Tibial nerve (tissue), 4 donors: ENCODE measurements around the gene ZBTB5. TPM values are rescaled to one million over a fixed set of nuclear protein-coding genes. Genes with fewer than 3 reads are reported as not detected.

ENCODE experiments used
- DNase-seq, 2 donors: peaks; one replicate each; pipeline ENCODE4 v3.0.0-alpha.2; 2019; ENCODE audit warnings: low spot score in 2 of 2
- H3K27ac ChIP-seq, 4 donors: fragments of 200-600 bp; sonication (generic) in 3 of 4; one replicate each; pipeline ENCODE4 v1.5.1; 2017 to 2019; ENCODE audit warnings: mild to moderate bottlenecking in 1 of 4
- H3K27me3 ChIP-seq, 2 donors: fragments of 200-600 bp; sonication (generic) in 1 of 2; one replicate each; pipeline versions ENCODE4 v1.5.1 to v1.6.0; 2017 to 2019
- H3K36me3 ChIP-seq, 3 donors: fragments of 200-600 bp; sonication (generic); one replicate each; pipeline ENCODE4 v1.5.1; 2018 to 2019
- H3K4me1 ChIP-seq, 4 donors: fragments of 200-600 bp; sonication (generic) in 3 of 4; one replicate each; pipeline ENCODE4 v1.5.1; 2017 to 2019
- H3K4me3 ChIP-seq, 4 donors: fragments of 200-600 bp; sonication (generic) in 3 of 4; one replicate each; pipeline ENCODE4 v1.5.1; 2017 to 2019; ENCODE audit warnings: mild to moderate bottlenecking in 1 of 4, moderate library complexity in 1 of 4
- H3K9me3 ChIP-seq, 4 donors: fragments of 200-600 bp; sonication (generic) in 3 of 4; one replicate each; pipeline ENCODE4 v1.5.1; 2017 to 2019
- EP300 ChIP-seq, 2 donors: sonication (generic); formaldehyde crosslinking; IDR thresholded peaks; one replicate each; pipeline ENCODE4 v1.6.1; 2017; ENCODE audit warnings: antibody characterized with exemption in 2 of 2, mild to moderate bottlenecking in 1 of 2
- POLR2A ChIP-seq, 2 donors: fragments of 450-650 bp; IDR thresholded peaks; one replicate each; pipeline ENCODE4 v1.6.1; 2017; ENCODE audit warnings: antibody characterized with exemption in 2 of 2, mild to moderate bottlenecking in 2 of 2, moderate library complexity in 2 of 2
- WGBS, 2 donors: methylation state at CpG; one replicate each; pipeline ENCODE4 v1.1.5; 2018; 5-methylcytosine and 5-hydroxymethylcytosine counted together
- total RNA-seq, 4 donors: library from RNA; depleted of rRNA; stranded (reverse); fragments of >200 nt; gene quantifications; one replicate each; pipeline ENCODE4 v1.1.0, GENCODE V29; 2016
- TF ChIP-seq, protein P1 (sequence below), 5 experiments: fragments of 200-600 bp in 3 of 5; fragments of 450-650 bp in 2 of 5; sonication (generic) in 3 of 5; IDR thresholded peaks; one replicate each; pipeline ENCODE4 v1.5.1; 2016 to 2019; ENCODE audit warnings: antibody characterized with exemption in 5 of 5, mild to moderate bottlenecking in 3 of 5, moderate library complexity in 2 of 5

ZBTB5 gene
- total RNA-seq, 4 donors from 2014 or later: 9.6 to 15.1 (median 13.5) TPM

GRCh38 chr9:37395663-37396062 is 69.6 kb downstream of the ZBTB5 start:
- Histone ChIP-seq H3K4me1 (no peaks in the 10 kb centered on the region), H3K36me3 (no peaks in the 10 kb centered on the region), H3K27me3 (no peaks in the 10 kb centered on the region), H3K9me3 (no peaks in the 10 kb centered on the region), H3K27ac (no peak overlapping the region), H3K4me3 (no peak overlapping the region)
- TF ChIP-seq EP300 (IDR thresholded peaks at IDR 0.05): no peak
- no peak for TF ChIP-seq POLR2A (IDR thresholded peaks at IDR 0.05)
- TF ChIP-seq, protein P1, sequence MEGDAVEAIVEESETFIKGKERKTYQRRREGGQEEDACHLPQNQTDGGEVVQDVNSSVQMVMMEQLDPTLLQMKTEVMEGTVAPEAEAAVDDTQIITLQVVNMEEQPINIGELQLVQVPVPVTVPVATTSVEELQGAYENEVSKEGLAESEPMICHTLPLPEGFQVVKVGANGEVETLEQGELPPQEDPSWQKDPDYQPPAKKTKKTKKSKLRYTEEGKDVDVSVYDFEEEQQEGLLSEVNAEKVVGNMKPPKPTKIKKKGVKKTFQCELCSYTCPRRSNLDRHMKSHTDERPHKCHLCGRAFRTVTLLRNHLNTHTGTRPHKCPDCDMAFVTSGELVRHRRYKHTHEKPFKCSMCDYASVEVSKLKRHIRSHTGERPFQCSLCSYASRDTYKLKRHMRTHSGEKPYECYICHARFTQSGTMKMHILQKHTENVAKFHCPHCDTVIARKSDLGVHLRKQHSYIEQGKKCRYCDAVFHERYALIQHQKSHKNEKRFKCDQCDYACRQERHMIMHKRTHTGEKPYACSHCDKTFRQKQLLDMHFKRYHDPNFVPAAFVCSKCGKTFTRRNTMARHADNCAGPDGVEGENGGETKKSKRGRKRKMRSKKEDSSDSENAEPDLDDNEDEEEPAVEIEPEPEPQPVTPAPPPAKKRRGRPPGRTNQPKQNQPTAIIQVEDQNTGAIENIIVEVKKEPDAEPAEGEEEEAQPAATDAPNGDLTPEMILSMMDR (IDR thresholded peaks at IDR 0.05): no peak
- WGBS, 2 donors: 81 to 82% methylated on average over 8 of the region's 8 CpGs
- no peak for DNase-seq

- no peak for TF ChIP-seq POLR2A (IDR thresholded peaks at IDR 0.05)
- no peak for TF ChIP-seq EP300 (IDR thresholded peaks at IDR 0.05)
- H3K27me3 ChIP-seq: no peaks in the 10 kb centered on the region
- WGBS, 2 donors: 69 to 72% methylated on average over 12 of the region's 12 CpGs
- no peak for DNase-seq
- no peaks in the 10 kb centered on the region for H3K9me3 ChIP-seq
- no peak overlapping the region for H3K4me3 ChIP-seq
- no peaks in the 10 kb centered on the region for H3K36me3 ChIP-seq
- no peak overlapping the region for H3K27ac ChIP-seq
- no peaks in the 10 kb centered on the region for H3K4me1 ChIP-seq
These were observed 70.0 kb downstream of the ZBTB5 start for GRCh38 chr9:37395229-37395628.

- Histone ChIP-seq H3K36me3 (no peaks in the 10 kb centered on the region), H3K27me3 (no peaks in the 10 kb centered on the region), H3K4me1 (no peaks in the 10 kb centered on the region), H3K27ac (no peak overlapping the region), H3K4me3 (no peak overlapping the region), H3K9me3 (no peaks in the 10 kb centered on the region)
- TF ChIP-seq POLR2A (IDR thresholded peaks at IDR 0.05) (no peak), EP300 (IDR thresholded peaks at IDR 0.05) (no peak)
- TF ChIP-seq, protein P1 (IDR thresholded peaks at IDR 0.05): no peak
- no peak for DNase-seq
- WGBS, 2 donors: 77 to 82% methylated on average over 8 of the region's 8 CpGs
These were observed 73.0 kb downstream of the ZBTB5 start for GRCh38 chr9:37392272-37392671.

GRCh38 chr9:37390759-37391158 is 74.5 kb downstream of the ZBTB5 start:
- H3K27ac ChIP-seq: no peak overlapping the region
- no peak overlapping the region for H3K4me3 ChIP-seq
- TF ChIP-seq EP300 (IDR thresholded peaks at IDR 0.05) (no peak), POLR2A (IDR thresholded peaks at IDR 0.05) (no peak)
- TF ChIP-seq, protein P1 (IDR thresholded peaks at IDR 0.05): peak in 1 of 5 experiments; percentile 27
- H3K4me1 ChIP-seq: no peaks in the 10 kb centered on the region
- DNase-seq: no peak
- no peaks in the 10 kb centered on the region for H3K36me3 ChIP-seq
- no peaks in the 10 kb centered on the region for H3K9me3 ChIP-seq
- H3K27me3 ChIP-seq: no peaks in the 10 kb centered on the region
- 40 to 48% methylated on average over 7 of the region's 7 CpGs for WGBS, 2 donors

Other genes starting within 250 kb of the ZBTB5 start
- 100 to 1,000 TPM; 175 to 250 (median 200) TPM for gene GRHPR, start 42.8 kb downstream of the ZBTB5 start, total RNA-seq
- 10 to 100 TPM; 14.1 to 22.1 (median 16.4) TPM for gene POLR1E, start 20.5 kb upstream of the ZBTB5 start, total RNA-seq
- gene FBXO10, start 110.9 kb upstream of the ZBTB5 start, total RNA-seq: 10 to 100 TPM in 2 of 4 donors, 1 to 10 TPM in 2; 5.7 to 11.4 (median 9.2) TPM
- 10 to 100 TPM; 21.0 to 81.1 (median 63.7) TPM for gene TOMM5, start 127.1 kb upstream of the ZBTB5 start, total RNA-seq
- gene FRMPD1, start 185.5 kb upstream of the ZBTB5 start, total RNA-seq: 1 to 10 TPM in 1 of 4 donors, under 1 TPM in 2, not detected in 1; 0.30 to 1.6 (median 0.42) TPM